Putamen (tissue), 1 donor: Measurements from ENCODE around the gene ICAM1.
"Not testable (repeated sequence)": the region's sequence is repeated elsewhere in the genome, so short reads cannot be mapped to it uniquely, and the experiment has no call there.

Experiments used
- DNase-seq: peaks from one replicate; pipeline ENCODE4 v3.0.0-alpha.2; 2016; ENCODE audit warnings: low spot score

Gene ICAM1, protein sequence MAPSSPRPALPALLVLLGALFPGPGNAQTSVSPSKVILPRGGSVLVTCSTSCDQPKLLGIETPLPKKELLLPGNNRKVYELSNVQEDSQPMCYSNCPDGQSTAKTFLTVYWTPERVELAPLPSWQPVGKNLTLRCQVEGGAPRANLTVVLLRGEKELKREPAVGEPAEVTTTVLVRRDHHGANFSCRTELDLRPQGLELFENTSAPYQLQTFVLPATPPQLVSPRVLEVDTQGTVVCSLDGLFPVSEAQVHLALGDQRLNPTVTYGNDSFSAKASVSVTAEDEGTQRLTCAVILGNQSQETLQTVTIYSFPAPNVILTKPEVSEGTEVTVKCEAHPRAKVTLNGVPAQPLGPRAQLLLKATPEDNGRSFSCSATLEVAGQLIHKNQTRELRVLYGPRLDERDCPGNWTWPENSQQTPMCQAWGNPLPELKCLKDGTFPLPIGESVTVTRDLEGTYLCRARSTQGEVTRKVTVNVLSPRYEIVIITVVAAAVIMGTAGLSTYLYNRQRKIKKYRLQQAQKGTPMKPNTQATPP

DNA sequence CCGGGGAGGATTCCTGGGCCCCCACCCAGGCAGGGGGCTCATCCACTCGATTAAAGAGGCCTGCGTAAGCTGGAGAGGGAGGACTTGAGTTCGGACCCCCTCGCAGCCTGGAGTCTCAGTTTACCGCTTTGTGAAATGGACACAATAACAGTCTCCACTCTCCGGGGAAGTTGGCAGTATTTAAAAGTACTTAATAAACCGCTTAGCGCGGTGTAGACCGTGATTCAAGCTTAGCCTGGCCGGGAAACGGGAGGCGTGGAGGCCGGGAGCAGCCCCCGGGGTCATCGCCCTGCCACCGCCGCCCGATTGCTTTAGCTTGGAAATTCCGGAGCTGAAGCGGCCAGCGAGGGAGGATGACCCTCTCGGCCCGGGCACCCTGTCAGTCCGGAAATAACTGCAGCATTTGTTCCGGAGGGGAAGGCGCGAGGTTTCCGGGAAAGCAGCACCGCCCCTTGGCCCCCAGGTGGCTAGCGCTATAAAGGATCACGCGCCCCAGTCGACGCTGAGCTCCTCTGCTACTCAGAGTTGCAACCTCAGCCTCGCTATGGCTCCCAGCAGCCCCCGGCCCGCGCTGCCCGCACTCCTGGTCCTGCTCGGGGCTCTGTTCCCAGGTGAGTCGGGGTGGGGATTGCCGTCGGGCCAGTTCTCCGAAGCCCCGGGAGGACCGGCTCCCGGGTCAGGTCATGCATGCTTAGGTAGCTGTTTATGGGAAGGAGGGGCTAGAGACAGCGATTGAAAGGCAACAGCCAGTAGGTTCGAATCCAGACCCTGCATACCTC is at the start of gene ICAM1:
Gene ICAM1 (plus strand): TSS at position 505 of the 779 bp plus-strand sequence. CDS start 40 bp downstream, at position 545.
- DNase-seq, result no peak

DNA sequence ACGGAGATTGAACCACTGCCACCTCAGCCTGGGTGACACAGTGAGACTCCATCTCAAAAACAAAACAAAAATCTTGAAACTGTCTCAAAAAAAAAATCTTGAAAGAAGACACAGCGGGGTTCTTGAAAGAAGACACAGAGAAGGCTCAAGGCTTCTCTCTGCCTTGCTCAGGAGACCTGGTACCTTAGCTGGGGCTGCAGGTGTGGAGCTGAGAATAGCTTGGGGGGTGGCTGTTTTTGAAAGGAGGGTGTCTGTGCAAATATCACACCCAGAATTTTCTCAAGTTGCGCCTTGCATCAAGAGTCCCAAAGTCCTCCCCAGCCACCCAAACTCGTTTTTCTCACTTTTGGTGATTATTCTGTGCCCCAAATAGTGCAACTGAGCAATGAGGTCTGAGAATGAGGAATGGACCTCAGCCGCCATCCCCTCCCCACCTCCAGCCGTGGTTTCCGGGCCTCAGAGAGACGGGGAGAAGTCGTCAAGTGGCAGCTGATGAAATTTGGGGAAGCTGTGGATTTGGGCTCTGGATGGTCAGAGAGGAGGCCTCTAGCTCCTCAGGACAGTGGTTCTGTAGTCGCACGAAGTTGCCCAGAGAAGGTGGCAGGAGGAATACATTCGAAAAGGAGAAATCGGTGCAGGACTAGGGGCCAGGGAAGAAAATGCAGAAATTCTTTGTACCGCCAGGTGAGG is 48.6 kb upstream of the ICAM1 start:
- no peak for DNase-seq

DNA sequence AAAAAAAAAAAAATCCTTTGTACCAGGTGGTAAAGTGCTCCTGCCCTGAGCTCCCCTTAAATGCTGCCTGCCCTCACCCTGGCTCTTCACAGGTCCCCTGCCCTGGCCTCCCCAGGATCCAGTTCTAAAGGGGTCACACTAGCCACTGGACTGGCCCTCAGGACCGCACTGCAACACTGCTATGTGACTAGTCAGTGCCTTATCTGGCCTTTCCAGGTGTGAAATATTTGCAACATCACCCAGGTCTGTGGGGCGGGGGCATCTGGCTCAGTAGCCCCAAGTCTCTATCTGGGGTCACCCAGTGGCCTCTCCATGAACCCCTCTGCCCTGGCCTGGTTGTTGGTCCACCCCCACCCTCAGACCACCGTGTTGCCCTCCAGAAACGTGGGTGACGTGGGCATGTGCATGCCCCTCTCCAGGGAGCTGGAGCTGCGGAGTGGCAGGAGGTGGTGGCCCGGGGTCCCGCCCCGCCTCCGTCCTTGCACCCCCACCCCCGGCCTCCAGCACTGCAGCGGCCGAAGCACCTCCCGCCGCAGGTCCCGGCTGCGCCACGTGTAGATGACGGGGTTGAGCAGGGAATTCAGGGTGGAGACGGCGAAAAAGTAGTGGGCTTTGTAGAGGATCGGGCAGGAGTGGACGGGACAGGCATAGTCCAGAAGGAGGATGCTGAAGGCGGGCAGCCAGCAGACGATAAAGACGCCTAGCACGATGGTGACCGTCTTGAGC is 47.3 kb upstream of the ICAM1 start:
- no peak for DNase-seq

DNA sequence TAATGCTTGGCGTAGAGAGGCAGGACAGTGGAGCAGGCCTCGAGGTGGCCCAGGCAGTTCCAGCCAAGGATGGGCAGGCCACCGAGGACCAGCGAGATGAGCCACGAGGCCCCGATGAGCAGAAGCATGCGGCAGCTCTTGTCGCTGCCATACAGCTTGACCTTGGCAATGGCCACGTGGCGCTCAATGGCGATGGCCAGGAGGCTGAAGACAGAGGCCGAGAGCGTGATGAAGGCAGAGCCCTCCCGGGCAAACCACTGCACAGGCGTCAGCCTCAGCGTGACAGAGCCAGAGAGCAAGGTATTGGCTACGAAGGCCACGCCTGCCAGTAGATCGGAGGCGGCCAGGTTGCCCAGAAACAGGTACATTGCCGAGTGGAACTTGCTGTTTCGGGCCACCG is 46.6 kb upstream of the ICAM1 start:
- no peak for DNase-seq

DNA sequence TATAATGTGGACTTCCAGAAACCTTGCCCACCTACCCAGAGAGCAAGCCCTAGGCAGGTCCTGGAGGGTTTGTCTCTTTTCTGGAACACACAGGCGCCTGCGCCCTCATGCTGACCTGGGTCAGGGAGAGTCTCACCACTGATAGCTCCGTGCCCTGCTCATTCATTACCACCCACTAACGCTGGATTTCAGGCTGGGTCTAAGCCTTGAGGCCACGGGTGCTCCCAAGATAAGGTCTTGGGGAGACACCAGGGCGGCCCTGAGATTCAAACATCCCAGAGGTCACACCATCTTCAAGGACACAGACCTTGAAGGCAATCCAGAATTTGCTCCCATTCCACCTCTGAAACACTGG is 44.9 kb upstream of the ICAM1 start:
- no peak for DNase-seq

DNA sequence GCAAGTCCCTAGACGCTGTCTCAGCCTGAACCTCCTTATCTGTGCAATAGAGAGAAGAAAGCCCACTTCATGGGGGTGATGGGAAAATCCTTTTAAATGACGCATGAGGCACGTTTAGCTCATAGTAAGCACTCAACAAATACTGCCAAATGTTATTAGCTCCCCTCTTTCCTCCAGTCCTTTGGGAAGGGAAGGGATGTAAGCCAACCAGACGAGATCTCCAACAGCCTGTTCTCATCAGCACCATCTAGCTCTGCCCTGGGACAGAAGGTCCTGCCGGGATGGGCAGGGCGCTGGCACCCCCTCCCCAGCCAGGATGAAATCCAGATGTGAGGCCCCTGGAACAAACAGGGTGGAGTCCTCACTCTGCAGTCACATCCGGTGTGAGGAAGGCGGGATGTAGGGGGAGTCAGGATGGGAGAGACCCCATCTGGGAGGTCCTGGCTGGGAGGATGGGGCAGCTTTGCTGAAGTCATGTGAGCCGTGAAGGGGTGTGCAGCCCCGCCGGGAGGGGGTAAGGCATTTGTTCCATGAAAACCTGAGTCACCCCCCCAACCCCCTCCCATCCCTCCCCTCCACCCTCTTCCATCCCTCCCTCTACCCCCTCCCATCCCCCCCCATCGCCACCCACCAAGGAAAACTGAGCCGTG is 44.4 kb upstream of the ICAM1 start:
- no peak for DNase-seq

DNA sequence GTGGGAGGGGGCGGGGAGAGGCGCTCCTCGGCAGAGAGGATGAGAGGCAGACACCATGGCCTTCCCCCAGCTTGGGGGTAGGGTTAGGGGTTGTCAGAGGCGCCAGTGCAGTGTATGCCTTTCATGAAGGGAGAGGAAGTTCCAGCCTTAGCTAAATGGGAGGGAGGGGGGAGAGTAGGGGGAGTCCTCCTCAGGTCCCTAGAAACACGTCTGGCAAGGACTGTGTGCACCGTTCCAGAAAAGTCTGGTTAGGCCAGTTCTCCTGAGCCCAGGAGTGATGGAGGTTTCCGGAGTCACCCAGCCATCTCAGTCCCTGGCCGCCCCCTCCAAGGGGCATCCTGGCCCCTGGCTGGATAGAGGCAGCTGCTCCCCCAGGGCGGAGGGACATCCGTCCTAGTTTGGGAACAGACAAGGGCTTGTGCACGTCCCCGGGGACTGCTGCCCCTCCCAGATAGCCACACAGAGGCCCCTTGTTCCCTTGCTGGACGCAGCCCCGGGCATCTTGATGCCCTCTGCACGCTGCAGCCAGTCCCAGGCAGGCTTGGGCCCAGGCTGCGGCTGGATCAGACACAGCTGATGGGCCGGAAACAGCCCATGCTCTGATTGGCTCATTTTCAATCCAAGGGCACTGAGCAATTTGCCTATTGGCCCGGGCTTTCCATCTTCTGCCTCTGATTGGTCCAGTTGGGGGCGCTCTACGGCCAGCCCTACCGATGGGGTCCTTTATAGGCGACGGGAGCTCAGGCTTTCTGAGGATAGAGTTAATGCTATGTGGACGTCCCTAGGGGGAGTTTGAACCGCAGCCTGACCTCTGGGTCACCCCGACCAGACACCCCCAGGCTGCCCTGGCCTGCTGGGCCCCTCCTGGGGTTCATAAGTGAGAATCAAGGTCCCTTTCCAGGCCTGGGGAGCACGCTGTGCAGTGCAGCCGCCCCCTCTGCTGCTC is 43.6 kb upstream of the ICAM1 start:
- peak; percentile 97 for DNase-seq

DNA sequence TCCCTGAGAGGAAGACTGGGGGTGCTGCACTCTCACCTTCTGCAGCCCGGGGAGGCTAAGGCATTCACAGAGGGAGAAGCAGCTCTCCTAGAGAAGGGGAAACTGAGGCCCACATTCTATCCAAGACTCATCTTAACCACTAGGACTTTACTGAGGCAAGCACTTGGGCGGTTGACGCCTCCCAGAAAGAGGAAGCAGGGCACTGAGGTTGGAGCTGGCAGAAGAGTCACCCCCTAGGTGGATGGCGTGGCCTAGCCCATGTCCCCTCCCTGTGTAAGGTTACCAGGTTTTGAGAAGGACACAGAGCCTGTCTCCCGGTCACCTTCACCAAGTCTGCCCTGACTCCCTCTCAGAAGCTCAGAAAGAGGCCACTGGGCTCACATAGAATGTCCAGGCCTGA is 42.5 kb upstream of the ICAM1 start:
- DNase-seq, result no peak

DNA sequence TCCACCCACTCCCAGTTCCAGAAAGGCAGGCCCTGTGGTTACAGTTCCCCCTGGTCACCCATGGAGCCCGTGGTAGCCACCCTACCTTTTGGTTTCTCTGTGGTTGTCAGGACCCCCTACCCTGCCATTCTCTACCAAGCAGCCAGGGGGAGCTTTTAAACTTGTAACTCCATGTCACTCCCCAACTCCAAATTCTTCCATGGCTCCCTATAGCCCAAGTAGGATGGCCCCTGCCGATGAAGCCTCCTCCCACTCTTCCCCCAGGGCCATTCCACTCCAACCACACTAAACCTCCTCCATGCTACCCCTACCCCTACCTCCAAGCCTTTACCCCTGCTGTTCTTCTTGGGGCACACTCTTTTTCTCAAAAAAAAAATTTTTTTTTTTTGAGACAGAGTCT is 42.0 kb upstream of the ICAM1 start:
- DNase-seq, result no peak

DNA sequence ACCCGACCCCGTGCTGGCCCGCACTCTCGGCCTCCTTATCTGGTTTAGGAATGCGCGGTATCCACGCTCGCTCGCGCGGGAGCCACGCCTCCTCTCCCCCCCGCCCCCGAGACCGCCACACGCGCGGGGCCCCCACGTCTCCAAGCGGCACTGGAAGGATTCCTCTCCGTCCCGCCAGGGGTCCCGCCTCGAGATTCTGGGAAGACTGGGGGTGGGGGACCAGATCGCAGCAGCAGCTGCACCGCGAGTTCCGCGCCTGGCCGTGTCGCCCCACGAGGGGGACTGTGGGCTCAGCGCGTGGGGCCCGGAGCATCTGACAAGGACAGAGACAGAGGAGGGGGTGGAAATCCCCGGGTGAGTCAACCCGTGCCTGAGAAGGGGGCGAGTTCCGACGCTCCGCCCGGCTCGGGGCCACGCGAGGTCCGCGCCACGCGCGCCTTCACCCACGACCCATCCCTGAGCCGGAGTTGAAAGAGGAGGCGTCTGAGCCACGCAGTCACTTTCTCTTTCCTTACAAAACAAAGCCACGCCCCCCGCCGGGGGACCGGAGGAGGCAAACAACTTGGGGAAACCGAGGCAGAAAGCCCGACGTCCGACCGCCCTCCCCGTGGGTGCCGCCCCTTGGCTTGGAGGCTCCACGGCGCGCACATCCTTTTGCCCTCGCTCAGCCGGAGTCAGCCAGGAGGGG is 40.6 kb upstream of the ICAM1 start:
- DNase-seq, result no peak

DNA sequence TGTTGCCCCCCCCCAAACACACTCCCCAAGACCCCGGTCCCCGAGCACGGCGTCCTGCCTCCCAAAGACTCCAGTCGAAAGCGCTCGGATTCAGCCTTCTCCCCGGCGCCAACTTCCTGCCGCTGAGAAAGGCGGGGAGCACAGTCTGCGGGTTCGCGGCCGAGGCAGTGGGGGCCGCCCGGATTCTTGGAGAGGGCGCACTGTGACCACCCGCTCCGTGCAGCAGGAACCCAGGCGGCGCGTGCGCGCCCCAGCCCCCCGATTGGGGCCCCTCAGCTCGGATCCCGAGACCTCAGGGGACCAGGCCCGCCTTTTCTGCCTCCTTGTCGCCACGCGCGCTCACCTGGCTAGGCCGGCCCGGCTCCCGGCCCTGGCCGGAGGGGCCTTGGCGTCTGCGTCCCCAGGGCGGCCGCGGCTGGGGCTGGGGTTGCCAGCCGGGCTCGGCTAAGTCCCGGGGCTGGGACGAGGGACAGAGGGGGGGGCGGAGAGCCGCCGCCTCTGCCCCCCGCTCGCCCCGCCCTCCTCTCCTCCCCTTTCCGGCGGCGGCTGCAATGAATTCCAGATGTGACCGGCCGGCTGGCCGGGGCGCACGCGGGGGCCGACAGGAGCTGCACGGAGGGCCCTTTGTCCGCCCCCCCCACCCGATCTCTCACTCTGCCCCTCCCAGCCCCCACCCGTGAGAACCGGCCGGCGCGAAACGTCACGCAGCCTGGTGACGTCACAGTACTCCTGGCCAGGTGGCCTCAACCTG is 39.9 kb upstream of the ICAM1 start, which contains the start of gene S1PR2:
Gene S1PR2 (minus strand): TSS at position 471 of the 751 bp plus-strand sequence. CDS start 6,426 bp downstream, outside the sequence.
- DNase-seq, result no peak

DNA sequence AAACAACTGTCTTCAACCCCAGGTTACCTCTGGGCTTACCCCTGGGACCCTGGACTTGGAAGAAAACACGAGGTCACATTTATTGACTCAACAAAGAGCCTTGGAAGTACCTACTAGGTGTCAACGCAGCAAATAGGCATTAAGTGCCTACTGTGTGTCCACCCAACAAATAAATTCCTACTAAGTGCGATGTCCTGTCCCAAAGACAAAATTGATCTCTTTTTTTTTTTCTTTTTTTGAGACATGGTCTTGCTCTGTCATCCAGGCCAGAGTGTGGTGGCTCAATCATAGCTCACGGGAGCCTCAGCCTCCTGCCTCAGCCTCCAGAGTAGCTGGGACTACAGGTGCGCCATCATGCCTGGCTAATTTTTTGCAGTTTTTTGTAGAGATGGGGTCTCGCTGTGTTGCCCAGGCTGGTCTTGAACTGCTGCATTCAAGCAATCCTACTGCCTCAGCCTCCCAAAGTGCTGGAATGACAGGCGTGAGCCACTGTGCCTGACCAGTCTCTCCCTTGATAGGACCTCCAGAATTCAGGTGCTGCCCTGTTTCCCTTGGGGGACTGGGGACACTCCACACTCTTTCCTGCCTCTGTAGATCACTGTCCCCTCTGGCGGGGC is 39.2 kb upstream of the ICAM1 start:
- DNase-seq, result no peak

DNA sequence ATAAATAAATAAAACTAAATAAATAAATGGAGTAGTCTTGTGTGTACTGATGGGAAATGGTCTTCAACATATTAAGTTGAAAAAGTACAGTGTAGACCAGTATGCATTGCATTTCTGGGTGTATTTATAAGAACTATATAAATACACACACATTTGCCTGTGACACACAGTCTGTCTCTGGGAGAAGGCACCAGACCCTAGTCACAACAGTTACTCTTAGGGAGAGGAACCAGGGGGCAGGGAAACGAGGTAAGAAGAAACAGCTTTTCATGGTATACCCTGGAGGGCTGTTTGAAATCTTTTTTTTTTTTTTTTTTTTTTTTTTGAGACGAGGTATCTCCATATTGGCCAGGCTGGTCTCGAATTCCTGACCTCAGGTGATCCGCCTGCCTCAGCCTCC is 37.0 kb upstream of the ICAM1 start:
- no peak for DNase-seq

DNA sequence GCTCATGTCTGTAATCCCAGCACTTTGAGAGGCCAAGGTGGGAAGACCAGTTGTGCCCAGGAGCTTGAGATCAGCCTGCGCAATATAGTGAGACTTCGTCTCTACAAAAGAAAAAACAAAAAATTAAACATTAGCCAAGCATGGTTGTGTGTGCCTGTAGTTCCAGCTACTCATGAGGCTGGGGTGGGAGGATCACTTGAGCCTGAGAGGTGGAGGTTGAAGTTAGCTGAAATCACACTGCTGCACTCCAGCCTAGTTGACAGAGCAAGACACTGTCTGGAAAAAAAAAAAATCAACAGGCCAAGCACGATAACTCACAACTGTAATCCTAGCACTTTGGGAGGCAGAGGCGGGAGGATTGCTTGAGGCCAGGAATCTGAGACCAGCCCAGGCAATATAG is 35.9 kb upstream of the ICAM1 start:
- DNase-seq, result no peak

DNA sequence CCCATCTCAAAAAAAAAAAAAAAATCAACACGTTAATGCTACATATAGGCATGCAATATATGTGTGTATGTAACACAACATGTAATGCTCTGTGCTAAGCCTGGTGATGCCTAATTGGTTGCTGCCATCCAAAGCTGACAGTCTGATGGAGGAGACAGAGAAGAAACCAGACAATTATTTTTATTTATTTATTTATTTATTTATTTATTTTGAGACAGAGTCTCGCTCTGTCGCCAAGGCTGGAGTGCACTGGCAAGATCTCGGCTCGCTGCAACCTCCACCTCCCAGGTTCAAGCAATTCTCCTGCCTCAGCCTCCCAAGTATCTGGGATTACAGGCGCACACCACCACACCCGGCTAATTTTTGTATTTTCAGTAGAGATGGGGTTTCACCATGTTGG is 35.5 kb upstream of the ICAM1 start:
- DNase-seq, result not testable (repeated sequence)

DNA sequence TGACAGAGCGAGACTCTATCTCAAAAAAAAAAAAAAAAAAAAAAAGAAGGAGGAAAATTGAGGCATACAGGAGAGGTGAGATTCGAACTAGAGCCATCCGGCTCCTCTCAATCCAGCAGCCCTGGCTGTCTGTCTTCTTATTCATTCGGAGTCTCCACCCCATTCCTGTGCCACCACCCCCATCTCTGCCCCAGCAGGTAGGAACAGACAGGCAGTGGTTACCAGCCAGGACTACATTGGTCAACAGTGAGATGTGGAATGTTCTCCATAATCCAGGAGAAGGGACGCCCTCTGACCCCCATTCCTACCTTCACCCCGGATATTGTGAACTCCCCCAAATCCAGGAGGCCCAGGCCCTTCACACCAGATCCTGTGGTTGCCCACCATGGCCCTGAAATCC is 33.2 kb upstream of the ICAM1 start:
- no peak for DNase-seq

DNA sequence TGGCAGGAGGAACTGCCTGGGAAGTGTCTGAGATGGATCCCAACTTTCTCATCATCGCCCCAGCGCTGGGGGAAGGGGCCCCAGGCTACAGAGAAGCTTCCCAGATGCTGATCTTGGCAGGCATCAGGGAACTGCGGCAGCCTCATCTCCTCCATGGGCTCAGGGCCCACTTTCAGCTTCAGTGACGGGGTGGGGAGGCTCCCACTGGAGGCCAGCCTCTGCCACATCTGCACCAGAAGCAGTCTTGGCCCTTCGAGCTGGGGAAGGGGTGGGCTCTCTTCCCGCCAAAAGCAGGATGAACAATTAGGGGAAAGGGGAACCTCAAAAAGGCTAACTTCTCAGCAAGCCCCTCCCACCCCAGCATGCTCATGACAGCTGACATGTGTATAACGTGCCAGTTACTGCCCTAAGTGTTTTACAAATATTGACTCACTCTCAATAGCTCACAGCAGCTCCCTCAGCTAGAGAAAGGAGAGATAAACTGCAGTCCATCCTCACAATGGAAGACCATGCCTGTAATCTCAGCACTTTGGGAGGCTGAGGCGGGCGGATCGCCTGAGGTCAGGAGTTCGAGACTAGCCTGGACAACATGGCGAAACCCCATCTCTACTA is 32.6 kb upstream of the ICAM1 start:
- DNase-seq, result no peak
